ENCODE results near the gene ZMIZ1. TPM values are rescaled to one million over a fixed set of nuclear protein-coding genes. Genes with fewer than 3 reads are reported as not detected.

The ZMIZ1 gene
- polyA plus RNA-seq, 1 donor = 40.1 TPM

- H3K9me3 ChIP-seq (ENCODE audit: control insufficient read depth, low read depth, low read length) = no peaks in the 10 kb centered on the region
- H3K27me3 ChIP-seq (ENCODE audit: control insufficient read depth, insufficient read depth, low read length) = no peaks in the 10 kb centered on the region
- no CpG with 5 or more reads among the region's 9 CpGs for WGBS (ENCODE audit: insufficient coverage, low lambda C conversion rate)
- H3K27ac ChIP-seq (ENCODE audit: low read length) = no peak overlapping the region
- peaks cover 29% of the 10 kb centered on the region for H3K36me3 ChIP-seq (ENCODE audit: control insufficient read depth, insufficient read depth, low read length)
- no peak for DNase-seq
- peaks cover 36% of the 10 kb centered on the region for H3K4me1 ChIP-seq (ENCODE audit: control insufficient read depth, insufficient read depth, low read length)
- H3K4me3 ChIP-seq (ENCODE audit: low read length) = no peak overlapping the region
These were observed 45.1 kb downstream of the ZMIZ1 start for GRCh38 chr10:79113827-79114226.

DNA sequence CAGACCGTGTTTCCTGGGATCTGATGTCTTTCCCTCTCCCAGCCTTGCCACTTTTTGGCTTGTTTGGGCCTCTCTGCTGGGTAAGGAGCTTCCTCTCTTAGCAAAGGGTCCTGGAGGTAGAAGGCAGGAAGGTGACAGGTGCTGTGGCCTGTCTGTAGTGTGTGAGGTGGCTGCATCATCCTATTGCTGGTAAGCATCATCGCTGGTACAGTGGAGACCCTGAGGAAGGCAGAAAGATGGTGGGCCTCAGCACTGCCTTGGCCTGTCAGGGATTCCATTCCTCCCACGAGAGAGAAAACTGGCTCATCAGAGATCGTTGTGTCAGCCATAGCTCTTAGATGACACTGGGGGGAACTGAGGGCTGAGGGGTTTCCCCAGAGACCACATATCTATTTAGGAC, 46.5 kb downstream of the ZMIZ1 start:
- H3K27ac ChIP-seq (ENCODE audit: low read length) = no peak overlapping the region
- WGBS (ENCODE audit: insufficient coverage, low lambda C conversion rate) = no CpG with 5 or more reads among the region's 4 CpGs
- H3K36me3 ChIP-seq (ENCODE audit: control insufficient read depth, insufficient read depth, low read length) = peaks cover 42% of the 10 kb centered on the region
- H3K4me3 ChIP-seq (ENCODE audit: low read length) = no peak overlapping the region
- no peaks in the 10 kb centered on the region for H3K9me3 ChIP-seq (ENCODE audit: control insufficient read depth, low read depth, low read length)
- no peak for DNase-seq
- peaks cover 36% of the 10 kb centered on the region for H3K4me1 ChIP-seq (ENCODE audit: control insufficient read depth, insufficient read depth, low read length)
- H3K27me3 ChIP-seq (ENCODE audit: control insufficient read depth, insufficient read depth, low read length) = no peaks in the 10 kb centered on the region

GRCh38 chr10:79116368-79116767, 47.6 kb downstream of the ZMIZ1 start:
- peak overlapping the region; percentile 27 for H3K27ac ChIP-seq (ENCODE audit: low read length)

DNA sequence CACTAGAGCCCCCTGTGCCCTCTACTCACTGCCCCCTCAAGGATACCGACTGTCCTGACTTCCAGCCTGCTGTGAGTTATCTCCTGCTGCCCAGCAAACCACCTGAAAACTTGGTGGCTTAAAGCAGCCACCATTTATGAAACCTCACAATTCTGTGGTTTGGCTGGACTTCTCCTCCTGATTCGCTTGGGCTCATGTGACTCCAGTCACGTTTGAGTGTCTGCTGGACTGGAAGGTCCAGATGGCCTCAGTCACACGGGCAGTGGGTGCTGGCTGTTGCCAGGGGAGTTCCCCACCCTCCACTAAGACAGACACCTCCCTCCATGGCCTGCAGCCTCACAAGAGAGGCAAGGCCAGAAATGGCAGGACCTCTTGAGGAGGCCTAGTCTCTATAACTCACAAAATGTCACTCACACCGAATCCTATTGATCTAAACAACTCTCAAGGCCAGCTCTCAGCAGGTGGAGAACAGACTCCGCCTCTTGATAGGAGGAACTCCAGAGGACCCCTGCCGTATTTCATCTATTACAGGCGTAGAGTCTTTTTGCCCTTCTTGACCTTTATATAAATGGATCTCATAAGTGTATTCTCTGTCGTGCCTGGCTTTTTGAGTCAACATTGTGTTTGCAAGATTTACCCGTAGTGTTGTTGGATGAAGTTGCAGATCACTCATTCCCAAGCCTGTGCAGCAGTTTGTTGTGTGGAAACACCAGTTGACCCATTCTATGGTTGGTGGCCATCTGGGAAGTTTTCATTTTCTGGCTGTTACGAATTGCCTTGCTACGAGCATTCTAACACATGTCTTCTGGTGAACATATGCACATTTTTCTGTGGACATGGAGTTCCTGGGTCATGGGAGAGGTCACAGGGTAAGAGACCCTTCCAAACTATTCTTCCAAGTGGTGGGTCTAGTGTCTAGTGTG, 48.3 kb downstream of the ZMIZ1 start:
- Histone ChIP-seq H3K4me3 (ENCODE audit: low read length) (no peak overlapping the region), H3K27me3 (ENCODE audit: control insufficient read depth, insufficient read depth, low read length) (no peaks in the 10 kb centered on the region), H3K36me3 (ENCODE audit: control insufficient read depth, insufficient read depth, low read length) (peaks cover 47% of the 10 kb centered on the region), H3K27ac (ENCODE audit: low read length) (peak overlapping the region; percentile 27), H3K4me1 (ENCODE audit: control insufficient read depth, insufficient read depth, low read length) (peaks cover 31% of the 10 kb centered on the region), H3K9me3 (ENCODE audit: control insufficient read depth, low read depth, low read length) (no peaks in the 10 kb centered on the region)
- DNase-seq = peak in 1 of 2 donors; percentile 36
- WGBS (ENCODE audit: insufficient coverage, low lambda C conversion rate) = 80% methylated on average over 2 of the region's 12 CpGs

More at GRCh38 chr10:79116368-79116767, 47.6 kb downstream of the ZMIZ1 start:
- H3K4me1 ChIP-seq (ENCODE audit: control insufficient read depth, insufficient read depth, low read length) = peaks cover 31% of the 10 kb centered on the region
- no peak overlapping the region for H3K4me3 ChIP-seq (ENCODE audit: low read length)
- WGBS (ENCODE audit: insufficient coverage, low lambda C conversion rate) = no CpG with 5 or more reads among the region's 4 CpGs
- H3K9me3 ChIP-seq (ENCODE audit: control insufficient read depth, low read depth, low read length) = no peaks in the 10 kb centered on the region
- peaks cover 45% of the 10 kb centered on the region for H3K36me3 ChIP-seq (ENCODE audit: control insufficient read depth, insufficient read depth, low read length)
- DNase-seq = no peak
- H3K27me3 ChIP-seq (ENCODE audit: control insufficient read depth, insufficient read depth, low read length) = no peaks in the 10 kb centered on the region

DNA sequence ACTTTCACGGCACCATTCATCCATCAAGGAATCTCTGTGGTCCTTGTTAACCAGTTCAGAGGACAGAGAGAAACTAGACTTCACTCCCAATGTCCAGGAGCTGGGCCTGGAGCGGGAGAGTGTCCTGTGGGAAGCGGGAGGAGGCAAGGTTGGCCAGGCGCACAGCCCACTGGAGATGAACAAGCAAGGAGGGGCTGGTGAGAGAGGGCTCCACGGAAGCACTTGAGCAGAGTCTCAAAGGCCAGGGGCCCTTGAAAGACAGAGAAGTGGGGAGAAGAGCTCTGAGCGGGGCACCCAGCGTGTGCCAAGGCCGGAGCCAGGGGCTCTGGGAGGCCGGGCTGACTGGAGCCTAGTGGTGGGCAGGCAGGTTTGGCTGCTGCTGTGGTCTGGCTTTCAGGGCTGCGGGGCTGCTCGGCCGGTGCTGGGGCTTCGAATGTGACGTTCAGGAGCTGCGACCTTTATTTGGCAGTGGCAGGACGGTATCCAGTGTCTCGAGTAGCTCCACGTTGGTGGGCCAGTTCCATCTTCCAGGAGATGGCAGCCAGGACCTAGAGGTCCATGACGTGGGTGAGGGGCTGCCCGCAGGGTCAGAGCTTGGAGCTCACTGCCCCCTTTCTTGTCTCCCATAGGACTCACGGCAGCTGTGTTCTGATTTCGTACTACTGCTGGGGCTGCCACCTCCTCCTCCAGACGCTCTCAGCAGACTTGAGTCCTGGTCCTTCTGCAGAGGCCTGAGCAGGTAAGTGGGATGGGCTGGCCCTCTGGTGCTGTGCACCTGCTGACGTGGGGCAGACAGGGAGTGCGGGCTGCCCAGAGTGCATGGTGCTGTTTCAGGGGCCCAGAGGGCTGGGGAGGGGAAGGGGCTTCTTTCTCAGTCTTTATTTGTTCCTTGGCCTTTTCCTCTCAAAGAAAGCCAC, 49.8 kb downstream of the ZMIZ1 start:
- Histone ChIP-seq H3K27ac (ENCODE audit: low read length) (no peak overlapping the region), H3K4me3 (ENCODE audit: low read length) (no peak overlapping the region), H3K4me1 (ENCODE audit: control insufficient read depth, insufficient read depth, low read length) (peaks cover 24% of the 10 kb centered on the region), H3K36me3 (ENCODE audit: control insufficient read depth, insufficient read depth, low read length) (peaks cover 57% of the 10 kb centered on the region), H3K9me3 (ENCODE audit: control insufficient read depth, low read depth, low read length) (no peaks in the 10 kb centered on the region), H3K27me3 (ENCODE audit: control insufficient read depth, insufficient read depth, low read length) (no peaks in the 10 kb centered on the region)
- no peak for DNase-seq
- WGBS (ENCODE audit: insufficient coverage, low lambda C conversion rate) = 100% methylated on average over 1 of the region's 25 CpGs

GRCh38 chr10:79119306-79119705, 50.5 kb downstream of the ZMIZ1 start:
- H3K9me3 ChIP-seq (ENCODE audit: control insufficient read depth, low read depth, low read length) = no peaks in the 10 kb centered on the region
- no peak overlapping the region for H3K27ac ChIP-seq (ENCODE audit: low read length)
- no peak overlapping the region for H3K4me3 ChIP-seq (ENCODE audit: low read length)
- H3K4me1 ChIP-seq (ENCODE audit: control insufficient read depth, insufficient read depth, low read length) = peaks cover 24% of the 10 kb centered on the region
- no peaks in the 10 kb centered on the region for H3K27me3 ChIP-seq (ENCODE audit: control insufficient read depth, insufficient read depth, low read length)
- DNase-seq = no peak
- peaks cover 64% of the 10 kb centered on the region for H3K36me3 ChIP-seq (ENCODE audit: control insufficient read depth, insufficient read depth, low read length)
- WGBS (ENCODE audit: insufficient coverage, low lambda C conversion rate) = no CpG with 5 or more reads among the region's 5 CpGs

GRCh38 chr10:79123547-79123963, 54.8 kb downstream of the ZMIZ1 start:
- peaks cover 81% of the 10 kb centered on the region for H3K36me3 ChIP-seq (ENCODE audit: control insufficient read depth, insufficient read depth, low read length)
- peaks cover 14% of the 10 kb centered on the region for H3K4me1 ChIP-seq (ENCODE audit: control insufficient read depth, insufficient read depth, low read length)

GRCh38 chr10:79124066-79124465, 55.3 kb downstream of the ZMIZ1 start:
- no peak for DNase-seq
- H3K4me3 ChIP-seq (ENCODE audit: low read length) = no peak overlapping the region
- H3K27me3 ChIP-seq (ENCODE audit: control insufficient read depth, insufficient read depth, low read length) = no peaks in the 10 kb centered on the region
- peaks cover 14% of the 10 kb centered on the region for H3K4me1 ChIP-seq (ENCODE audit: control insufficient read depth, insufficient read depth, low read length)
- no peak overlapping the region for H3K27ac ChIP-seq (ENCODE audit: low read length)
- peaks cover 79% of the 10 kb centered on the region for H3K36me3 ChIP-seq (ENCODE audit: control insufficient read depth, insufficient read depth, low read length)
- no peaks in the 10 kb centered on the region for H3K9me3 ChIP-seq (ENCODE audit: control insufficient read depth, low read depth, low read length)

More at GRCh38 chr10:79123547-79123963, 54.8 kb downstream of the ZMIZ1 start:
- no peaks in the 10 kb centered on the region for H3K27me3 ChIP-seq (ENCODE audit: control insufficient read depth, insufficient read depth, low read length)
- no peak for DNase-seq
- H3K9me3 ChIP-seq (ENCODE audit: control insufficient read depth, low read depth, low read length) = no peaks in the 10 kb centered on the region
- WGBS (ENCODE audit: insufficient coverage, low lambda C conversion rate) = no CpG with 5 or more reads among the region's 8 CpGs
- no peak overlapping the region for H3K27ac ChIP-seq (ENCODE audit: low read length)
- no peak overlapping the region for H3K4me3 ChIP-seq (ENCODE audit: low read length)

DNA sequence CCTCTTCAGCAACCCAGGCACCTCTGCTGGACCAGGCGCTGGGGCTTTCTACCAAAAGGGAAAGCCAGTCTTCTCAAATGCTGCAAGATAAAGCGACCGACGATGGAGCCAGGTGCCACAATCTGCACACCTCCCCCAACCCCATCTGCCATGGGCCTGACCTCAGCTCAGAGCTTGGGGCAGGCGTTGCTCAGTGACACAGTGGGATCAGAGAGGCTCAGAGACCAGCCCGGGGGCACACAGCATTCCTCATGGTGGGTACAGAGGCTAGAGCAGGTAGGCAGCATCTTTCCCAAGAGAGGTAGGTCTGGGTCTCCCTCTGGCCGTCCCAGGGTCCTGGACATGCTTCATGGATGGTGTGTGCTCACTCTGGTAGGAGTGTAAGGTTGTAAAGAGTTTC, 56.3 kb downstream of the ZMIZ1 start:
- Histone ChIP-seq H3K27ac (ENCODE audit: low read length) (no peak overlapping the region), H3K36me3 (ENCODE audit: control insufficient read depth, insufficient read depth, low read length) (peaks cover 73% of the 10 kb centered on the region), H3K4me1 (ENCODE audit: control insufficient read depth, insufficient read depth, low read length) (peaks cover 19% of the 10 kb centered on the region), H3K27me3 (ENCODE audit: control insufficient read depth, insufficient read depth, low read length) (no peaks in the 10 kb centered on the region), H3K4me3 (ENCODE audit: low read length) (no peak overlapping the region), H3K9me3 (ENCODE audit: control insufficient read depth, low read depth, low read length) (no peaks in the 10 kb centered on the region)
- WGBS (ENCODE audit: insufficient coverage, low lambda C conversion rate) = no CpG with 5 or more reads among the region's 7 CpGs
- DNase-seq = no peak

GRCh38 chr10:79126351-79127080, 57.8 kb downstream of the ZMIZ1 start:
- WGBS (ENCODE audit: insufficient coverage, low lambda C conversion rate) = no CpG with 5 or more reads among the region's 6 CpGs
- Histone ChIP-seq H3K36me3 (ENCODE audit: control insufficient read depth, insufficient read depth, low read length) (peaks cover 70% of the 10 kb centered on the region), H3K4me1 (ENCODE audit: control insufficient read depth, insufficient read depth, low read length) (peaks cover 19% of the 10 kb centered on the region), H3K27ac (ENCODE audit: low read length) (no peak overlapping the region), H3K4me3 (ENCODE audit: low read length) (no peak overlapping the region), H3K9me3 (ENCODE audit: control insufficient read depth, low read depth, low read length) (no peaks in the 10 kb centered on the region), H3K27me3 (ENCODE audit: control insufficient read depth, insufficient read depth, low read length) (no peaks in the 10 kb centered on the region)
- no peak for DNase-seq
